ENCODE measurements around the gene NRSN2. TPM values are rescaled to one million over a fixed set of nuclear protein-coding genes. Genes with fewer than 3 reads are reported as not detected.

Gene NRSN2
- total RNA-seq, 1 experiment from 2014 or later: 1.9 TPM

- TF ChIP-seq ZFX (IDR thresholded peaks at IDR 0.05): no peak
- TF ChIP-seq POLR2AphosphoS5 (IDR thresholded peaks at IDR 0.05; ENCODE audit: low read depth, low read length): peak; percentile 57
These were observed 5.2 kb upstream of the NRSN2 start (continued) for GRCh38 chr20:341682-342081.

GRCh38 chr20:343107-343506 lies 3.8 kb upstream of the NRSN2 start:
- H3K36me3 ChIP-seq (ENCODE audit: control insufficient read depth in 1 of 2, insufficient read depth in 2 of 2, low read length in 2 of 2): no peaks in the 10 kb centered on the region
- peaks cover 0 to 17% of the 10 kb centered on the region in 2 experiments; a peak in 2 of 4 replicates for H3K9me3 ChIP-seq (ENCODE audit: control insufficient read depth in 1 of 2, insufficient read depth in 1 of 2, low read depth in 1 of 2, low read length in 2 of 2)
- H3K9ac ChIP-seq (ENCODE audit: low read length): no peak overlapping the region
- H3K4me1 ChIP-seq (ENCODE audit: control insufficient read depth in 1 of 2, insufficient read depth in 2 of 2, low read length in 2 of 2): peaks cover 5 to 26% of the 10 kb centered on the region in 2 experiments
- H3K4me3 ChIP-seq (replicated peaks in 1 of 2; ENCODE audit: low read depth in 1 of 2, low read length in 2 of 2): no peak overlapping the region
- no peaks in the 10 kb centered on the region for H3K9me2 ChIP-seq (ENCODE audit: insufficient read depth)
- ChIA-PET RAD21 (ENCODE audit: low non-redundant PET in 1 of 2, low total read pairs in 2 of 2, uncharacterized antibody in 2 of 2, unreplicated experiment in 2 of 2) (no interaction called here), POLR2A (no interaction called here), CTCF (no interaction called here)
- DNase-seq (ENCODE audit: low read depth, low spot score) (no peak), ATAC-seq (no peak)
- no peak overlapping the region for H3K4me2 ChIP-seq (ENCODE audit: low read length)
- no peak overlapping the region for H2AFZ ChIP-seq (ENCODE audit: low read depth, low read length, poor library complexity, severe bottlenecking)
- no TSS peak for BruUV-seq (replicated peaks)
- H3K27me3 ChIP-seq (ENCODE audit: insufficient read depth, low read length): no peaks in the 10 kb centered on the region
- intact Hi-C loops (cut with micrococcal nuclease): no loop called here
- no peaks in the 10 kb centered on the region for H3K79me2 ChIP-seq (ENCODE audit: insufficient read depth, low read length)
- H4K20me1 ChIP-seq (ENCODE audit: insufficient read depth): no peaks in the 10 kb centered on the region
- no peak overlapping the region for H3K27ac ChIP-seq (ENCODE audit: low read depth, low read length)
- TF ChIP-seq JUND (IDR thresholded peaks at IDR 0.05) (no peak), POLR2AphosphoS5 (IDR thresholded peaks at IDR 0.05; ENCODE audit: low read depth, low read length) (no peak), CEBPB (IDR thresholded peaks at IDR 0.05; ENCODE audit: low read depth) (no peak), SP1 (IDR thresholded peaks at IDR 0.05; ENCODE audit: low read depth) (no peak), YY1 (IDR thresholded peaks at IDR 0.05; ENCODE audit: extremely low read depth, insufficient replicate concordance, low read depth, low read length) (no peak), ZNF274 (IDR thresholded peaks at IDR 0.05; ENCODE audit: low read depth, low read length) (no peak), POLR2A (IDR thresholded peaks at IDR 0.05; ENCODE audit: borderline replicate concordance, extremely low read depth, insufficient read depth, insufficient read length) (no peak), FOSL1 (IDR thresholded peaks at IDR 0.05; ENCODE audit: low read depth) (no peak), SIN3A (IDR thresholded peaks at IDR 0.05; ENCODE audit: low read depth) (no peak), RAD21 (IDR thresholded peaks at IDR 0.05; ENCODE audit: low read depth) (no peak), EZH2phosphoT487 (IDR thresholded peaks at IDR 0.05; ENCODE audit: borderline replicate concordance) (no peak), CBX3 (IDR thresholded peaks at IDR 0.05; ENCODE audit: low read depth) (no peak), ATF3 (IDR thresholded peaks at IDR 0.05) (no peak), SRF (IDR thresholded peaks at IDR 0.05; ENCODE audit: low read depth) (no peak), TCF7L2 (IDR thresholded peaks at IDR 0.05; ENCODE audit: borderline replicate concordance, extremely low read depth, insufficient read depth, insufficient read length) (no peak), EGR1 (IDR thresholded peaks at IDR 0.05; ENCODE audit: low read depth) (no peak), ZFX (IDR thresholded peaks at IDR 0.05) (no peak)
- TF ChIP-seq, protein P1, sequence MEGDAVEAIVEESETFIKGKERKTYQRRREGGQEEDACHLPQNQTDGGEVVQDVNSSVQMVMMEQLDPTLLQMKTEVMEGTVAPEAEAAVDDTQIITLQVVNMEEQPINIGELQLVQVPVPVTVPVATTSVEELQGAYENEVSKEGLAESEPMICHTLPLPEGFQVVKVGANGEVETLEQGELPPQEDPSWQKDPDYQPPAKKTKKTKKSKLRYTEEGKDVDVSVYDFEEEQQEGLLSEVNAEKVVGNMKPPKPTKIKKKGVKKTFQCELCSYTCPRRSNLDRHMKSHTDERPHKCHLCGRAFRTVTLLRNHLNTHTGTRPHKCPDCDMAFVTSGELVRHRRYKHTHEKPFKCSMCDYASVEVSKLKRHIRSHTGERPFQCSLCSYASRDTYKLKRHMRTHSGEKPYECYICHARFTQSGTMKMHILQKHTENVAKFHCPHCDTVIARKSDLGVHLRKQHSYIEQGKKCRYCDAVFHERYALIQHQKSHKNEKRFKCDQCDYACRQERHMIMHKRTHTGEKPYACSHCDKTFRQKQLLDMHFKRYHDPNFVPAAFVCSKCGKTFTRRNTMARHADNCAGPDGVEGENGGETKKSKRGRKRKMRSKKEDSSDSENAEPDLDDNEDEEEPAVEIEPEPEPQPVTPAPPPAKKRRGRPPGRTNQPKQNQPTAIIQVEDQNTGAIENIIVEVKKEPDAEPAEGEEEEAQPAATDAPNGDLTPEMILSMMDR (IDR thresholded peaks at IDR 0.05 in 2 of 3, conservative IDR thresholded peaks at IDR 0.05 in 1 of 3; ENCODE audit: borderline replicate concordance in 1 of 3, insufficient read depth in 1 of 3, low read depth in 2 of 3, low read length in 2 of 3): no peak
- TF ChIP-seq, protein P2, sequence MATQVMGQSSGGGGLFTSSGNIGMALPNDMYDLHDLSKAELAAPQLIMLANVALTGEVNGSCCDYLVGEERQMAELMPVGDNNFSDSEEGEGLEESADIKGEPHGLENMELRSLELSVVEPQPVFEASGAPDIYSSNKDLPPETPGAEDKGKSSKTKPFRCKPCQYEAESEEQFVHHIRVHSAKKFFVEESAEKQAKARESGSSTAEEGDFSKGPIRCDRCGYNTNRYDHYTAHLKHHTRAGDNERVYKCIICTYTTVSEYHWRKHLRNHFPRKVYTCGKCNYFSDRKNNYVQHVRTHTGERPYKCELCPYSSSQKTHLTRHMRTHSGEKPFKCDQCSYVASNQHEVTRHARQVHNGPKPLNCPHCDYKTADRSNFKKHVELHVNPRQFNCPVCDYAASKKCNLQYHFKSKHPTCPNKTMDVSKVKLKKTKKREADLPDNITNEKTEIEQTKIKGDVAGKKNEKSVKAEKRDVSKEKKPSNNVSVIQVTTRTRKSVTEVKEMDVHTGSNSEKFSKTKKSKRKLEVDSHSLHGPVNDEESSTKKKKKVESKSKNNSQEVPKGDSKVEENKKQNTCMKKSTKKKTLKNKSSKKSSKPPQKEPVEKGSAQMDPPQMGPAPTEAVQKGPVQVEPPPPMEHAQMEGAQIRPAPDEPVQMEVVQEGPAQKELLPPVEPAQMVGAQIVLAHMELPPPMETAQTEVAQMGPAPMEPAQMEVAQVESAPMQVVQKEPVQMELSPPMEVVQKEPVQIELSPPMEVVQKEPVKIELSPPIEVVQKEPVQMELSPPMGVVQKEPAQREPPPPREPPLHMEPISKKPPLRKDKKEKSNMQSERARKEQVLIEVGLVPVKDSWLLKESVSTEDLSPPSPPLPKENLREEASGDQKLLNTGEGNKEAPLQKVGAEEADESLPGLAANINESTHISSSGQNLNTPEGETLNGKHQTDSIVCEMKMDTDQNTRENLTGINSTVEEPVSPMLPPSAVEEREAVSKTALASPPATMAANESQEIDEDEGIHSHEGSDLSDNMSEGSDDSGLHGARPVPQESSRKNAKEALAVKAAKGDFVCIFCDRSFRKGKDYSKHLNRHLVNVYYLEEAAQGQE (IDR thresholded peaks at IDR 0.05; ENCODE audit: low read depth): no peak
- TF ChIP-seq, protein P3, sequence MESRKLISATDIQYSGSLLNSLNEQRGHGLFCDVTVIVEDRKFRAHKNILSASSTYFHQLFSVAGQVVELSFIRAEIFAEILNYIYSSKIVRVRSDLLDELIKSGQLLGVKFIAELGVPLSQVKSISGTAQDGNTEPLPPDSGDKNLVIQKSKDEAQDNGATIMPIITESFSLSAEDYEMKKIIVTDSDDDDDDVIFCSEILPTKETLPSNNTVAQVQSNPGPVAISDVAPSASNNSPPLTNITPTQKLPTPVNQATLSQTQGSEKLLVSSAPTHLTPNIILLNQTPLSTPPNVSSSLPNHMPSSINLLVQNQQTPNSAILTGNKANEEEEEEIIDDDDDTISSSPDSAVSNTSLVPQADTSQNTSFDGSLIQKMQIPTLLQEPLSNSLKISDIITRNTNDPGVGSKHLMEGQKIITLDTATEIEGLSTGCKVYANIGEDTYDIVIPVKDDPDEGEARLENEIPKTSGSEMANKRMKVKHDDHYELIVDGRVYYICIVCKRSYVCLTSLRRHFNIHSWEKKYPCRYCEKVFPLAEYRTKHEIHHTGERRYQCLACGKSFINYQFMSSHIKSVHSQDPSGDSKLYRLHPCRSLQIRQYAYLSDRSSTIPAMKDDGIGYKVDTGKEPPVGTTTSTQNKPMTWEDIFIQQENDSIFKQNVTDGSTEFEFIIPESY (IDR thresholded peaks at IDR 0.05; ENCODE audit: extremely low read depth, insufficient replicate concordance, low read length): no peak
